ENCODE data around the gene ATP6V1C2. TPM values are rescaled to one million over a fixed set of nuclear protein-coding genes. Genes with fewer than 3 reads are reported as not detected.
"Not testable (repeated sequence)": the region's sequence is repeated elsewhere in the genome, so short reads cannot be mapped to it uniquely, and the experiment has no call there.

Gene ATP6V1C2
- total RNA-seq, 5 donors from 2014 or later (not counting 1 experiment from before 2014, with no cell fraction given) = 0.36 TPM; not detected in 4

DNA sequence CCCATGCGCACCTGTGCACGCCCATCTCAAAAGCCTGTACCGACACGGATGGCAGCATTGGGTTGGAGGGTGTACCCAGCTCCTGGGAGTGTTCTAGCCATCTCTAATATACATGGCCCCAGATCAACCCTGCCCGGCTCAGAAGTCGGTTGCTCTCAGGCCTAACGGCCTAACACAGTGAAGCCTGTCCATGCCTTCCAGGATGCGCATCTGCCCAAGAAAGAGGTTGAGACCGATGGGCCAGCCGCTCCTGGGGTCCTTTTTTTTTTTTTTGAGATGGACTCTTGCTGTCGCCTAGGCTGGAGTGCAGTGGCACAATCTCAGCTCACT lies 59.0 kb downstream of the ATP6V1C2 start:
- H3K27ac Mint-ChIP-seq = no peak overlapping the region
- H3K36me3 Mint-ChIP-seq = peaks cover 48% of the 10 kb centered on the region
- ATAC-seq (replicated peaks in 1 of 4) (no peak), DNase-seq (no peak)
- no peaks in the 10 kb centered on the region for H3K4me1 Mint-ChIP-seq
- Histone ChIP-seq H3K27me3 (replicated peaks in 1 of 2; ENCODE audit: control insufficient read depth in 2 of 2, extremely low read depth in 1 of 2, insufficient read depth in 2 of 2, low read length in 1 of 2) (no peaks in the 10 kb centered on the region), H3K36me3 (ENCODE audit: control insufficient read depth in 2 of 2, extremely low read depth in 1 of 2, insufficient read depth in 1 of 2, low read length in 1 of 2) (peaks cover 20 to 51% of the 10 kb centered on the region in 2 donors), H3K9me3 (no peaks in the 10 kb centered on the region), H3K4me3 (ENCODE audit: control insufficient read depth in 1 of 2, extremely low read depth in 1 of 2, low read length in 1 of 2) (no peak overlapping the region), H3K27ac (ENCODE audit: low read length) (no peak overlapping the region), H3K4me1 (ENCODE audit: control insufficient read depth in 1 of 2, extremely low read depth in 1 of 2, insufficient read depth in 2 of 2, low read length in 2 of 2) (no peaks in the 10 kb centered on the region)
- 100% methylated on average over 10 of the region's 11 CpGs for WGBS (ENCODE audit: insufficient coverage)
- H3K9me3 Mint-ChIP-seq = no peaks in the 10 kb centered on the region
- ChIA-PET CTCF (no interaction called here), POLR2A (interaction anchor here in 1 of 2 donors (0.7 kb wide), 1 partner anchor 102 kb away, joined by 6 read pairs; no protein-coding TSS in a partner anchor)
- H3K4me3 Mint-ChIP-seq = no peak overlapping the region
- no peaks in the 10 kb centered on the region for H3K27me3 Mint-ChIP-seq

DNA sequence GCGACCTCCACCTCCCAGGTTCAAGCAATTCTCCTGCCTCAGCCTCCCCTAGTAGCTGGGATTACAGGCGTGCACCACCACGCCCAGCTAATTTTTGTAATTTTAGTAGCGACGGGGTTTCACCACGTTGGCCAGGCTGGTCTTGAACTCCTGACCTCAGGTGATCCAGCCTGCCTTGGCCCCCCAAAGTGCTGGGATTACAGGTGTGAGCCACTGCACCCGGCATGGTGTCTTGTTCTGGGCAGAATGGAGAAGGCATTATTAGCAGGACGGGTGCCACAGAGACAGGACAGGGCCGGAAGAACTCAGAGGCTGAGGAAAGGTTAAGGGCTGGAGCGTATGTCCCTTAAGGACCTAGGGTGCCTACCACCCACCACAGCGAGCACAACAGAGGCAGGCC lies 59.4 kb downstream of the ATP6V1C2 start:
- H3K36me3 ChIP-seq (ENCODE audit: control insufficient read depth in 2 of 2, extremely low read depth in 1 of 2, insufficient read depth in 1 of 2, low read length in 1 of 2) = peaks cover 23 to 54% of the 10 kb centered on the region in 2 donors
- DNase-seq; H3K9me3 ChIP-seq; H3K27ac Mint-ChIP-seq; H3K27me3 ChIP-seq (replicated peaks in 1 of 2; ENCODE audit: control insufficient read depth in 2 of 2, extremely low read depth in 1 of 2, insufficient read depth in 2 of 2, low read length in 1 of 2); H3K27me3 Mint-ChIP-seq; CTCF ChIA-PET; H3K4me3 ChIP-seq (ENCODE audit: control insufficient read depth in 1 of 2, extremely low read depth in 1 of 2, low read length in 1 of 2); H3K4me3 Mint-ChIP-seq; H3K9me3 Mint-ChIP-seq; H3K4me1 Mint-ChIP-seq; ATAC-seq (replicated peaks in 1 of 4); H3K27ac ChIP-seq (ENCODE audit: low read length); H3K4me1 ChIP-seq (ENCODE audit: control insufficient read depth in 1 of 2, extremely low read depth in 1 of 2, insufficient read depth in 2 of 2, low read length in 2 of 2): not testable (repeated sequence)
- 98% methylated on average over 7 of the region's 11 CpGs for WGBS (ENCODE audit: insufficient coverage)
- POLR2A ChIA-PET = interaction anchor here in 1 of 2 donors (0.7 kb wide), 1 partner anchor 102 kb away, joined by 6 read pairs; no protein-coding TSS in a partner anchor
- peaks cover 50% of the 10 kb centered on the region for H3K36me3 Mint-ChIP-seq

DNA sequence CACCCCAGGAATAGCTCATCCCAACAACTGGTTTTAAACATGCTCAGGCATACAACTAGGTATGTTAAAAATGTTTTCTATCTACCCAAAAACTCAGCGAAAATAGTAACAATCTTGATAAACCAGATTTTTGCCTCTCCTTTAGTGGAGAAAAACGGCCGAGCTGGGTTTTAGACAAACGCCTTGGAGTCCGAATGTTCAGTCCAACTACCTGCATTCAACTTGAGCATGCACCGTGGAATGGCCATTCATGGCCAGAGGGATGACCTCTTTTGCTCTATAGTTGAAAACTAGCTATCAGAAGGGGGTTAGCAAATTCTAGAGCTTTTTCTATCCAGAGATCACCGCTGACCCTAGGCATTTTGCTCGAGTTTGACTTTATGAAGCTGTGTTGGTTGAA lies 60.3 kb downstream of the ATP6V1C2 start:
- no peaks in the 10 kb centered on the region for H3K27me3 ChIP-seq (replicated peaks in 1 of 2; ENCODE audit: control insufficient read depth in 2 of 2, extremely low read depth in 1 of 2, insufficient read depth in 2 of 2, low read length in 1 of 2)
- H3K4me3 ChIP-seq (ENCODE audit: control insufficient read depth in 1 of 2, extremely low read depth in 1 of 2, low read length in 1 of 2) = no peak overlapping the region
- no peaks in the 10 kb centered on the region for H3K4me1 ChIP-seq (ENCODE audit: control insufficient read depth in 1 of 2, extremely low read depth in 1 of 2, insufficient read depth in 2 of 2, low read length in 2 of 2)
- ChIA-PET POLR2A (interaction anchor here in 1 of 2 donors (0.7 kb wide), 1 partner anchor 20 kb away, joined by 4 read pairs; no protein-coding TSS in a partner anchor), CTCF (no interaction called here)
- DNase-seq (no peak), ATAC-seq (replicated peaks in 1 of 4) (no peak)
- 94% methylated on average over 8 of the region's 8 CpGs for WGBS (ENCODE audit: insufficient coverage)
- Mint-ChIP-seq H3K4me3 (no peak overlapping the region), H3K27ac (no peak overlapping the region), H3K27me3 (no peaks in the 10 kb centered on the region), H3K4me1 (no peaks in the 10 kb centered on the region), H3K9me3 (no peaks in the 10 kb centered on the region), H3K36me3 (peaks cover 56% of the 10 kb centered on the region)
- H3K27ac ChIP-seq (ENCODE audit: low read length) = no peak overlapping the region
- H3K36me3 ChIP-seq (ENCODE audit: control insufficient read depth in 2 of 2, extremely low read depth in 1 of 2, insufficient read depth in 1 of 2, low read length in 1 of 2) = peaks cover 32 to 60% of the 10 kb centered on the region in 2 donors
- H3K9me3 ChIP-seq = no peaks in the 10 kb centered on the region

GRCh38 chr2:10783421-10783820 lies 62.0 kb downstream of the ATP6V1C2 start:
- no peak for DNase-seq
- POLR2A ChIA-PET = no interaction called here
- WGBS (ENCODE audit: insufficient coverage) = no CpG with 5 or more reads among the region's 4 CpGs
- CTCF ChIA-PET = interaction anchor here in 1 of 2 donors (0.6 kb wide), 1 partner anchor 8 kb away, joined by 4 read pairs; no protein-coding TSS in a partner anchor
- Histone ChIP-seq H3K27ac (ENCODE audit: low read length) (no peak overlapping the region), H3K27me3 (replicated peaks in 1 of 2; ENCODE audit: control insufficient read depth in 2 of 2, extremely low read depth in 1 of 2, insufficient read depth in 2 of 2, low read length in 1 of 2) (no peaks in the 10 kb centered on the region), H3K36me3 (ENCODE audit: control insufficient read depth in 2 of 2, extremely low read depth in 1 of 2, insufficient read depth in 1 of 2, low read length in 1 of 2) (peaks cover 38 to 76% of the 10 kb centered on the region in 2 donors), H3K4me1 (ENCODE audit: control insufficient read depth in 1 of 2, extremely low read depth in 1 of 2, insufficient read depth in 2 of 2, low read length in 2 of 2) (no peaks in the 10 kb centered on the region), H3K9me3 (no peaks in the 10 kb centered on the region), H3K4me3 (ENCODE audit: control insufficient read depth in 1 of 2, extremely low read depth in 1 of 2, low read length in 1 of 2) (no peak overlapping the region)
- no peak for ATAC-seq (replicated peaks in 1 of 4)
- Mint-ChIP-seq H3K36me3 (peaks cover 67% of the 10 kb centered on the region), H3K9me3 (no peaks in the 10 kb centered on the region), H3K27me3 (no peaks in the 10 kb centered on the region), H3K4me3 (no peak overlapping the region), H3K4me1 (peaks cover 0 to 4% (median 0%) of the 10 kb centered on the region in 3 donors), H3K27ac (no peak overlapping the region)

DNA sequence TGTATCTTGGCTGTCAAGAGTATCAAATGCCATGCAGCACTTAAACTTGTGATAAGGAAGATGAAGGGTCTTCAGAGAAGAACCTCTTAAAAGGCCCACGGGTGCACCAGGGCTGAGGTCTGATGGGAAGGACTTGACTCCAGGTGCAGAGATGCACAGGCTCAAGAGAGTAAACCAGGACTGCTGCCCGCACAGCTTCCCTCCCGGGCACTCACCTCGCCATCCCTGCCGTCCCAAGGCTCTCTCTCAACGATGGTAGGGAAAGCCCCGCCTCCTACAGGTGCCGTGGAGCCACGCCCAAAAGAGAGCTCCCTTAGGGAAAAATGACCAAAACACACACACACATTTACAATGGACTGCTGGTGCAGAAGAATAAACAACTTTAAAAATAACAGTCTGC lies 63.3 kb downstream of the ATP6V1C2 start:
- Mint-ChIP-seq H3K27ac (no peak overlapping the region), H3K4me1 (peaks cover 0 to 6% (median 0%) of the 10 kb centered on the region in 3 donors), H3K36me3 (peaks cover 79% of the 10 kb centered on the region), H3K9me3 (no peaks in the 10 kb centered on the region), H3K4me3 (no peak overlapping the region), H3K27me3 (no peaks in the 10 kb centered on the region)
- 96% methylated on average over 7 of the region's 9 CpGs for WGBS (ENCODE audit: insufficient coverage)
- no peak overlapping the region for H3K27ac ChIP-seq (ENCODE audit: low read length)
- H3K4me3 ChIP-seq (ENCODE audit: control insufficient read depth in 1 of 2, extremely low read depth in 1 of 2, low read length in 1 of 2) = no peak overlapping the region
- H3K27me3 ChIP-seq (replicated peaks in 1 of 2; ENCODE audit: control insufficient read depth in 2 of 2, extremely low read depth in 1 of 2, insufficient read depth in 2 of 2, low read length in 1 of 2) = no peaks in the 10 kb centered on the region
- CTCF ChIA-PET = no interaction called here
- no peak for ATAC-seq (replicated peaks in 1 of 4)
- no peaks in the 10 kb centered on the region for H3K9me3 ChIP-seq
- H3K4me1 ChIP-seq (ENCODE audit: control insufficient read depth in 1 of 2, extremely low read depth in 1 of 2, insufficient read depth in 2 of 2, low read length in 2 of 2) = no peaks in the 10 kb centered on the region
- POLR2A ChIA-PET = no interaction called here
- H3K36me3 ChIP-seq (ENCODE audit: control insufficient read depth in 2 of 2, extremely low read depth in 1 of 2, insufficient read depth in 1 of 2, low read length in 1 of 2) = peaks cover 43 to 84% of the 10 kb centered on the region in 2 donors
- no peak for DNase-seq

DNA sequence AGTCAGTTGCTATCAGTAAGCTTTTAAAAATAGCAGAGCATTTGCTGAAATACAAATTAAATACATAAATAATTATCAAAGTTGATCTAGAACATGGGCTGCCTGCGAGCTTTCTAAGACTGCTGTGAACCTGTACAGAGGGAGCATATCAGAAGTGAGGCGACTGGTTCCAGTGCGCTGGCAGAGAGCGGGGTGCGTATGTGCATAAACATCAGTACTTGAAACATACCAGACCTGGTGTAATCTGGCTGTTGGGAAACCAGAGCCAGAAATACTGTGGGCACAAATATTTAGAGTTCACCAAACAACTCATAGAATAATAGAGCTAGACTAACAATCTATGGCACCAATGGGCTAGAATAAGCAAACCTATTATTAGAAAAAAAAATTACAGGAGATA lies 63.8 kb downstream of the ATP6V1C2 start:
- Mint-ChIP-seq H3K4me1 (peaks cover 0 to 9% (median 0%) of the 10 kb centered on the region in 3 donors), H3K4me3 (no peak overlapping the region), H3K27ac (no peak overlapping the region), H3K27me3 (no peaks in the 10 kb centered on the region), H3K9me3 (no peaks in the 10 kb centered on the region), H3K36me3 (peaks cover 76% of the 10 kb centered on the region)
- H3K27me3 ChIP-seq (replicated peaks in 1 of 2; ENCODE audit: control insufficient read depth in 2 of 2, extremely low read depth in 1 of 2, insufficient read depth in 2 of 2, low read length in 1 of 2) = no peaks in the 10 kb centered on the region
- H3K36me3 ChIP-seq (ENCODE audit: control insufficient read depth in 2 of 2, extremely low read depth in 1 of 2, insufficient read depth in 1 of 2, low read length in 1 of 2) = peaks cover 43 to 84% of the 10 kb centered on the region in 2 donors
- no peak overlapping the region for H3K4me3 ChIP-seq (ENCODE audit: control insufficient read depth in 1 of 2, extremely low read depth in 1 of 2, low read length in 1 of 2)
- H3K9me3 ChIP-seq = no peaks in the 10 kb centered on the region
- ChIA-PET POLR2A (no interaction called here), CTCF (no interaction called here)
- 100% methylated on average over 1 of the region's 5 CpGs for whole genome bisulfite sequencing (ENCODE audit: insufficient coverage)
- ATAC-seq (replicated peaks in 1 of 4) (no peak), DNase-seq (no peak)
- H3K4me1 ChIP-seq (ENCODE audit: control insufficient read depth in 1 of 2, extremely low read depth in 1 of 2, insufficient read depth in 2 of 2, low read length in 2 of 2) = no peaks in the 10 kb centered on the region
- no peak overlapping the region for H3K27ac ChIP-seq (ENCODE audit: low read length)

Measured in T-cell (primary cell).